HCT116 (cell line): ENCODE data around the gene RTN1. TPM values are rescaled to one million over a fixed set of nuclear protein-coding genes. Genes with fewer than 3 reads are reported as not detected.

Experiments used
- ATAC-seq: fragments of 200-7000 bp; cut with Tn5 transposase; 2 replicates; pipeline ENCODE4 v1.9.1; 2020; ENCODE audit warnings: mild to moderate bottlenecking, moderate library complexity
- BruUV-seq: library from RNA; stranded (reverse); fragments of 400-500 nt; replicated peaks from 2 replicates; lab custom pipeline; 2021; lab: Mats Ljungman, UMichigan
- CTCF ChIA-PET: fragments of 300-600 bp; sonication (Branson Sonifier 250); formaldehyde crosslinking; loops from one replicate; lab custom pipeline; 2021; ENCODE audit warnings: antibody characterized with exemption; lab: Charles Lee
- POLR2A ChIA-PET: fragments of 300-600, 350-600 bp; sonication (Branson Sonifier 250); formaldehyde crosslinking; loops from one replicate; lab custom pipeline; 2021; ENCODE audit warnings: antibody characterized with exemption; lab: Charles Lee
- RAD21 ChIA-PET, 2 experiments: fragments of 300-600 bp; sonication (Branson Sonifier 250); formaldehyde crosslinking; loops; one replicate each; lab custom pipeline; 2023; ENCODE audit warnings: low total read pairs in 2 of 2; ENCODE audit not compliant: uncharacterized antibody in 2 of 2, unreplicated experiment in 2 of 2, low non-redundant PET in 1 of 2; lab: Charles Lee
- DNase-seq: peaks from one replicate; pipeline ENCODE4 v3.0.0-alpha.2; 2010; ENCODE audit warnings: low read depth, low spot score
- H2AFZ ChIP-seq: fragments of 200-600 bp; shearing (Covaris generic), sonication (generic); 2 replicates; pipeline ENCODE4 v1.6.1; 2017; ENCODE audit warnings: low read depth, mixed run types, mixed read lengths, antibody characterized with exemption, low read length; ENCODE audit not compliant: poor library complexity, severe bottlenecking
- H3K27ac ChIP-seq: 2 replicates; pipeline ENCODE4 v1.5.1; 2012; ENCODE audit warnings: low read depth, low read length
- H3K27me3 ChIP-seq: fragments of 200-600 bp; sonication (generic); 2 replicates; pipeline ENCODE4 v1.6.1; 2016; ENCODE audit warnings: mixed run types, low read length, mixed read lengths; ENCODE audit not compliant: insufficient read depth
- H3K36me3 ChIP-seq, 2 experiments: fragments of 200-500 bp in 1 of 2; fragments of 200-600 bp in 1 of 2; sonication (Bioruptor generic) in 1 of 2; sonication (generic) in 1 of 2; 2 replicates each; pipeline versions ENCODE4 v1.5.1 to v1.6.1; 2014 to 2016; ENCODE audit warnings: low read length in 2 of 2, inconsistent platforms in 1 of 2, mixed read lengths in 1 of 2, mixed run types in 1 of 2; ENCODE audit not compliant: insufficient read depth in 2 of 2, control insufficient read depth in 1 of 2
- H3K4me1 ChIP-seq, 2 experiments: fragments of 200-600 bp in 1 of 2; sonication (generic) in 1 of 2; 2 replicates each; pipeline versions ENCODE4 v1.5.1 to v1.6.1; 2012 to 2017; ENCODE audit warnings: low read length in 2 of 2, inconsistent platforms in 1 of 2, mild to moderate bottlenecking in 1 of 2, mixed read lengths in 1 of 2, mixed run types in 1 of 2, moderate library complexity in 1 of 2; ENCODE audit not compliant: insufficient read depth in 2 of 2, control insufficient read depth in 1 of 2
- H3K4me2 ChIP-seq: fragments of 200-600 bp; sonication (generic); 2 replicates; pipeline ENCODE4 v1.6.1; 2017; ENCODE audit warnings: mixed run types, low read length, mixed read lengths
- H3K4me3 ChIP-seq, 2 experiments: fragments of 200-600 bp in 1 of 2; sonication (generic) in 1 of 2; replicated peaks in 1 of 2; 2 replicates each; pipeline ENCODE4 v1.5.1; 2011 to 2016; ENCODE audit warnings: low read length in 2 of 2, control low read depth in 1 of 2, low read depth in 1 of 2, mild to moderate bottlenecking in 1 of 2, mixed read lengths in 1 of 2, mixed run types in 1 of 2
- H3K79me2 ChIP-seq: fragments of 200-600 bp; sonication (generic); 2 replicates; pipeline ENCODE4 v1.6.1; 2017; ENCODE audit warnings: mild to moderate bottlenecking, mixed run types, low read length, moderate library complexity, mixed read lengths; ENCODE audit not compliant: insufficient read depth
- H3K9ac ChIP-seq: fragments of 200-600 bp; sonication (generic); 2 replicates; pipeline ENCODE4 v1.6.1; 2016; ENCODE audit warnings: low read length, mixed read lengths
- H3K9me2 ChIP-seq: fragments of 200-600 bp; sonication (generic), shearing (Covaris generic); 2 replicates; pipeline ENCODE4 v1.6.1; 2017; ENCODE audit warnings: mixed run types, mild to moderate bottlenecking, moderate library complexity; ENCODE audit not compliant: insufficient read depth
- H3K9me3 ChIP-seq, 2 experiments: fragments of 200-500 bp in 1 of 2; fragments of 200-600 bp in 1 of 2; sonication (Bioruptor generic) in 1 of 2; sonication (generic) in 1 of 2; 2 replicates each; pipeline ENCODE4 v1.6.1; 2014 to 2017; ENCODE audit warnings: low read length in 2 of 2, mixed read lengths in 2 of 2, inconsistent platforms in 1 of 2, low read depth in 1 of 2, mild to moderate bottlenecking in 1 of 2, mixed run types in 1 of 2, moderate library complexity in 1 of 2; ENCODE audit not compliant: control insufficient read depth in 1 of 2, insufficient read depth in 1 of 2
- H4K20me1 ChIP-seq: fragments of 200-600 bp; sonication (generic), shearing (Covaris generic); 2 replicates; pipeline ENCODE4 v1.6.1; 2017; ENCODE audit warnings: mixed run types, mild to moderate bottlenecking, moderate library complexity; ENCODE audit not compliant: insufficient read depth
- ELF1 ChIP-seq: IDR thresholded peaks from 2 replicates; pipeline ENCODE4 v1.6.1; 2012; ENCODE audit warnings: low read depth, borderline replicate concordance
- SRF ChIP-seq: IDR thresholded peaks from 2 replicates; pipeline ENCODE4 v1.6.1; 2012; ENCODE audit warnings: low read depth
- ZFX ChIP-seq: fragments of 450-650 bp; IDR thresholded peaks from 2 replicates; pipeline ENCODE4 v1.6.1; 2017
- intact Hi-C: fragments of 100-400 bp; cut with micrococcal nuclease; formaldehyde crosslinking; loops from 2 replicates; pipeline ENCODE4 v1.10.0; 2022
- total RNA-seq: library from RNA; stranded (reverse); gene quantifications from one replicate; pipeline ENCODE4 v1.2.1, GENCODE V29; 2021; ENCODE audit not compliant: unreplicated experiment
- TF ChIP-seq, protein P1 (sequence below), 3 experiments: fragments of 200-600 bp in 1 of 3; sonication (generic) in 1 of 3; IDR thresholded peaks in 2 of 3; conservative IDR thresholded peaks in 1 of 3; 2 replicates each; pipeline ENCODE4 v1.5.1; 2012 to 2017; ENCODE audit warnings: low read depth in 2 of 3, low read length in 2 of 3, antibody characterized with exemption in 1 of 3, borderline replicate concordance in 1 of 3, control low read depth in 1 of 3, mild to moderate bottlenecking in 1 of 3, mixed read lengths in 1 of 3, mixed run types in 1 of 3, moderate library complexity in 1 of 3; ENCODE audit not compliant: insufficient read depth in 1 of 3
- TF ChIP-seq, protein P2 (sequence below): IDR thresholded peaks from 2 replicates; pipeline ENCODE4 v1.6.1; 2012
- TF ChIP-seq, protein P3 (sequence below): IDR thresholded peaks from 2 replicates; pipeline ENCODE4 v1.6.1; 2012; ENCODE audit warnings: low read depth

Gene RTN1
- total RNA-seq, 1 experiment from 2014 or later, result 0.57 TPM

DNA sequence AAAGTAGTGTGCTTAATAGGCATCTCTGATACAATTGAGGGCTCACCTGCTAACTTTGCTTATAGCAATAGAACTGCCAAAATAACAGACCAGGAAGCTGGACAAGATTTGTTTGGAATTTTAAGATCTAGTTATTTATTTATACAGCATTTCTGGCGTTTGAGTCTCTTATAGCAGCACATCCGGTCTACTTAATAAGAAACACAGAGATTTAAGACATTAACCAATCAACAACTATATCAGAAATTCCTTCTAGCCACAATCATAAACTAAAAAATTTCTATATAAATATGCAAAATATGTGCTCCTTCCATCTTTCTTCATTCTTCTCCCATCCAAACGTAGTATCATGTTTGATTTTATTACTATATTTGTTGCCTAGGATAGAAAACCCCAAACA is 2.6 kb downstream of the RTN1 start:
- no peaks in the 10 kb centered on the region for H3K9me3 ChIP-seq
- no peaks in the 10 kb centered on the region for H3K4me1 ChIP-seq
- no peak overlapping the region for H3K27ac ChIP-seq
- ATAC-seq, result no peak
- no peak overlapping the region for H2AFZ ChIP-seq
- no peak for DNase-seq
- H3K9me2 ChIP-seq, result no peaks in the 10 kb centered on the region
- BruUV-seq, result no TSS peak
- H3K4me3 ChIP-seq, result no peak overlapping the region
- H3K79me2 ChIP-seq, result no peaks in the 10 kb centered on the region
- no peak overlapping the region for H3K4me2 ChIP-seq
- no peaks in the 10 kb centered on the region for H4K20me1 ChIP-seq
- peaks cover 7% of the 10 kb centered on the region; the same call in 1 of the 2 replicates for H3K27me3 ChIP-seq
- TF ChIP-seq, protein P1, sequence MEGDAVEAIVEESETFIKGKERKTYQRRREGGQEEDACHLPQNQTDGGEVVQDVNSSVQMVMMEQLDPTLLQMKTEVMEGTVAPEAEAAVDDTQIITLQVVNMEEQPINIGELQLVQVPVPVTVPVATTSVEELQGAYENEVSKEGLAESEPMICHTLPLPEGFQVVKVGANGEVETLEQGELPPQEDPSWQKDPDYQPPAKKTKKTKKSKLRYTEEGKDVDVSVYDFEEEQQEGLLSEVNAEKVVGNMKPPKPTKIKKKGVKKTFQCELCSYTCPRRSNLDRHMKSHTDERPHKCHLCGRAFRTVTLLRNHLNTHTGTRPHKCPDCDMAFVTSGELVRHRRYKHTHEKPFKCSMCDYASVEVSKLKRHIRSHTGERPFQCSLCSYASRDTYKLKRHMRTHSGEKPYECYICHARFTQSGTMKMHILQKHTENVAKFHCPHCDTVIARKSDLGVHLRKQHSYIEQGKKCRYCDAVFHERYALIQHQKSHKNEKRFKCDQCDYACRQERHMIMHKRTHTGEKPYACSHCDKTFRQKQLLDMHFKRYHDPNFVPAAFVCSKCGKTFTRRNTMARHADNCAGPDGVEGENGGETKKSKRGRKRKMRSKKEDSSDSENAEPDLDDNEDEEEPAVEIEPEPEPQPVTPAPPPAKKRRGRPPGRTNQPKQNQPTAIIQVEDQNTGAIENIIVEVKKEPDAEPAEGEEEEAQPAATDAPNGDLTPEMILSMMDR (IDR thresholded peaks at IDR 0.05 in 2 of 3, conservative IDR thresholded peaks at IDR 0.05 in 1 of 3; ENCODE audit: borderline replicate concordance in 1 of 3, insufficient read depth in 1 of 3, low read depth in 2 of 3, low read length in 2 of 3), result no peak
- TF ChIP-seq ELF1 (no peak), SRF (no peak), ZFX (no peak)
- TF ChIP-seq, protein P2, sequence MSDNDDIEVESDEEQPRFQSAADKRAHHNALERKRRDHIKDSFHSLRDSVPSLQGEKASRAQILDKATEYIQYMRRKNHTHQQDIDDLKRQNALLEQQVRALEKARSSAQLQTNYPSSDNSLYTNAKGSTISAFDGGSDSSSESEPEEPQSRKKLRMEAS, result no peak
- TF ChIP-seq, protein P3, sequence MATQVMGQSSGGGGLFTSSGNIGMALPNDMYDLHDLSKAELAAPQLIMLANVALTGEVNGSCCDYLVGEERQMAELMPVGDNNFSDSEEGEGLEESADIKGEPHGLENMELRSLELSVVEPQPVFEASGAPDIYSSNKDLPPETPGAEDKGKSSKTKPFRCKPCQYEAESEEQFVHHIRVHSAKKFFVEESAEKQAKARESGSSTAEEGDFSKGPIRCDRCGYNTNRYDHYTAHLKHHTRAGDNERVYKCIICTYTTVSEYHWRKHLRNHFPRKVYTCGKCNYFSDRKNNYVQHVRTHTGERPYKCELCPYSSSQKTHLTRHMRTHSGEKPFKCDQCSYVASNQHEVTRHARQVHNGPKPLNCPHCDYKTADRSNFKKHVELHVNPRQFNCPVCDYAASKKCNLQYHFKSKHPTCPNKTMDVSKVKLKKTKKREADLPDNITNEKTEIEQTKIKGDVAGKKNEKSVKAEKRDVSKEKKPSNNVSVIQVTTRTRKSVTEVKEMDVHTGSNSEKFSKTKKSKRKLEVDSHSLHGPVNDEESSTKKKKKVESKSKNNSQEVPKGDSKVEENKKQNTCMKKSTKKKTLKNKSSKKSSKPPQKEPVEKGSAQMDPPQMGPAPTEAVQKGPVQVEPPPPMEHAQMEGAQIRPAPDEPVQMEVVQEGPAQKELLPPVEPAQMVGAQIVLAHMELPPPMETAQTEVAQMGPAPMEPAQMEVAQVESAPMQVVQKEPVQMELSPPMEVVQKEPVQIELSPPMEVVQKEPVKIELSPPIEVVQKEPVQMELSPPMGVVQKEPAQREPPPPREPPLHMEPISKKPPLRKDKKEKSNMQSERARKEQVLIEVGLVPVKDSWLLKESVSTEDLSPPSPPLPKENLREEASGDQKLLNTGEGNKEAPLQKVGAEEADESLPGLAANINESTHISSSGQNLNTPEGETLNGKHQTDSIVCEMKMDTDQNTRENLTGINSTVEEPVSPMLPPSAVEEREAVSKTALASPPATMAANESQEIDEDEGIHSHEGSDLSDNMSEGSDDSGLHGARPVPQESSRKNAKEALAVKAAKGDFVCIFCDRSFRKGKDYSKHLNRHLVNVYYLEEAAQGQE, result no peak
- TF ChIP-seq, all 23 proteins: peak for 0
- RAD21 ChIA-PET, result no interaction called here
- CTCF ChIA-PET, result no interaction called here
- no peaks in the 10 kb centered on the region for H3K36me3 ChIP-seq
- H3K9ac ChIP-seq, result no peak overlapping the region
- POLR2A ChIA-PET, result no interaction called here
- intact Hi-C loops, result no loop called here
